Ishikawa (cell line): ENCODE data around the gene SS18.

Experiments used
- CEBPB ChIP-seq: IDR thresholded peaks from 2 replicates; pipeline ENCODE4 v1.6.1; 2012
- CREB1 ChIP-seq: IDR thresholded peaks from 2 replicates; pipeline ENCODE4 v1.6.1; 2012; ENCODE audit warnings: low read depth
- EGR1 ChIP-seq: IDR thresholded peaks from 2 replicates; pipeline ENCODE4 v1.6.1; 2012
- EP300 ChIP-seq: IDR thresholded peaks from 2 replicates; pipeline ENCODE4 v1.6.1; 2012; ENCODE audit warnings: borderline replicate concordance
- FOXM1 ChIP-seq: IDR thresholded peaks from 2 replicates; pipeline ENCODE4 v1.6.1; 2012; ENCODE audit warnings: low read depth, borderline replicate concordance
- MAX ChIP-seq: IDR thresholded peaks from 2 replicates; pipeline ENCODE4 v1.6.1; 2012
- NFIC ChIP-seq: IDR thresholded peaks from 2 replicates; pipeline ENCODE4 v1.6.1; 2012
- RAD21 ChIP-seq: IDR thresholded peaks from 2 replicates; pipeline ENCODE4 v1.6.1; 2012; ENCODE audit warnings: low read depth
- REST ChIP-seq: IDR thresholded peaks from 2 replicates; pipeline ENCODE4 v1.6.1; 2012; ENCODE audit warnings: low read depth, mild to moderate bottlenecking
- TAF1 ChIP-seq: IDR thresholded peaks from 2 replicates; pipeline ENCODE4 v1.6.1; 2012; ENCODE audit warnings: low read depth, mild to moderate bottlenecking
- TCF12 ChIP-seq: IDR thresholded peaks from 2 replicates; pipeline ENCODE4 v1.6.1; 2012; ENCODE audit warnings: low read depth
- TEAD4 ChIP-seq: IDR thresholded peaks from 2 replicates; pipeline ENCODE4 v1.6.1; 2012
- YY1 ChIP-seq: IDR thresholded peaks from 2 replicates; pipeline ENCODE4 v1.6.1; 2012; ENCODE audit warnings: low read depth
- ZBTB7A ChIP-seq: IDR thresholded peaks from 2 replicates; pipeline ENCODE4 v1.6.1; 2012; ENCODE audit warnings: low read depth
- TF ChIP-seq, protein P1 (sequence below): IDR thresholded peaks from 2 replicates; pipeline ENCODE4 v1.6.1; 2012

Gene SS18

DNA sequence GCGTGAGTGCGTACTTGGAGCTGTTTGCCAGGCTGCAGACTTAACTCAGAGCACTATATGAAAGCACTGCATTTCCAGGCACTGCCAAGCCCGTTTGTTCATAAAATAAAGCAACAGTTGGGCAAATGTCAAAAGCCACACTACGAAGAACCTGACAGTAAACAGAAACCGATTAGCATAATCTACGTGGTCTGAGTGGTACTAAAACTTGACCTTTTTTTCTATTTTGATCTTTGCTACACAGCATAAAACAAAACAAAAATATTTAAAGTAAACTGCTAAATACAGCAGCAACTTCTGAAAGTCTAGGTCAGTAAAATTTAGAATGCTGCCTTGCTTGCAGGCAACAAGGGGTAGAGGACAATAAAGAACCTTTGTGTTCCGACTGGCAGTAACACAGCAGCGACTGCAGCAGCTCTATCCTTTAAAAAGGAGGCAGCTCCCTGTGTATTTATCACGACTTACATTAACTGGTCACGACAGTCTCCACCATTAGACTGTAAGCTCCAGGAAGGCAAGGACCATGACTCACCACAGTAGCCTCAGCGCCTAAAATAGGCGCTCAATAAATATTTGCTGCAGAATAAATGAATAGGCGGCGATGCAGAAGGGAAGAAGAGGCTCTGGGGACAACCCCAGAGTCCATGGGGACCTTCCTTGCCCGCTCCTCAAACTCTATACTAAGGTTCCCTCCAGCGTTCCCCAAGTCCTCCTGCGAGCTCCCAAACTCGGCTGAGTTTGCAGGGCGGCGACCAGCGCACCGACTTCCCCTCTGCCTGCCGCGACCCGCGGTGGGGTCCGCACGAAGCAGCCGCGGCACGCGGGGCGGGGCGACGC is 902 bp downstream of the SS18 start:
- TF ChIP-seq MAX: no peak
- TF ChIP-seq EP300: no peak

DNA sequence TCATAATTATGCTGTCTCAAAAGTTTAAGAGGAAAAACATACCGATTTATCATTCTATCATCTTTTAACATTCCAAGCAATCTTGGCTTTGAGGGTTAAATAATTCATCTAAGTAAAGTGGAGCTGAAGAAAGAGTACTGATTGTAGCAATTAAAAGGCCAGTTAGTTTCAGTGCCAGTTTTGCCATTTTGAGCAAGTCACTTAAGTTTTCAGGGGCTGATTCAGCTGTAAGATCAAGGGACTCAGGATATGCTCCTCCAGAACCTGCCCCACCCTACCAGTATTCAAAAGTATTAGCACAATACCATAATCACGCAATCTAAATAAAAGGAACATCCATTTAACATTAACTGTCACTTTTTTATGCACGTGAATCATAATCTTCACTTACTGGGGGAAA is 1.9 kb downstream of the SS18 start:
- no peak for TF ChIP-seq EP300
- no peak for TF ChIP-seq CEBPB
- TF ChIP-seq YY1: no peak
- no peak for TF ChIP-seq EGR1
- no peak for TF ChIP-seq REST
- no peak for TF ChIP-seq TAF1
- no peak for TF ChIP-seq MAX

- TF ChIP-seq REST: no peak
- TF ChIP-seq YY1: no peak
- no peak for TF ChIP-seq CREB1
- no peak for TF ChIP-seq CEBPB
- TF ChIP-seq ZBTB7A: no peak
- TF ChIP-seq EP300: no peak
- TF ChIP-seq RAD21: no peak
- TF ChIP-seq NFIC: no peak
- no peak for TF ChIP-seq TEAD4
- TF ChIP-seq MAX: no peak
- no peak for TF ChIP-seq EGR1
- TF ChIP-seq TCF12: no peak
- TF ChIP-seq TAF1: no peak
- TF ChIP-seq, protein P1, sequence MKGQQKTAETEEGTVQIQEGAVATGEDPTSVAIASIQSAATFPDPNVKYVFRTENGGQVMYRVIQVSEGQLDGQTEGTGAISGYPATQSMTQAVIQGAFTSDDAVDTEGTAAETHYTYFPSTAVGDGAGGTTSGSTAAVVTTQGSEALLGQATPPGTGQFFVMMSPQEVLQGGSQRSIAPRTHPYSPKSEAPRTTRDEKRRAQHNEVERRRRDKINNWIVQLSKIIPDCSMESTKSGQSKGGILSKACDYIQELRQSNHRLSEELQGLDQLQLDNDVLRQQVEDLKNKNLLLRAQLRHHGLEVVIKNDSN: no peak
- TF ChIP-seq FOXM1: no peak
Measured at GRCh38 chr18:26086959-26087358, 3.5 kb downstream of the SS18 start.

- TF ChIP-seq RAD21 (no peak), CEBPB (no peak), CREB1 (no peak), TCF12 (no peak), EGR1 (no peak), TAF1 (no peak), NFIC (no peak), REST (no peak), MAX (no peak), ZBTB7A (no peak), FOXM1 (no peak)
- TF ChIP-seq, protein P1: no peak
Measured at GRCh38 chr18:26085056-26085455, 5.4 kb downstream of the SS18 start.
